ENCODE measurements around the gene TSPAN17.
A peak's percentile ranks its signal among the peaks of the same experiment; 100 is the strongest.
"Not testable (repeated sequence)": the region's sequence is repeated elsewhere in the genome, so short reads cannot be mapped to it uniquely, and the experiment has no call there.

The TSPAN17 gene

GRCh38 chr5:176692839-176693476, 45.7 kb downstream of the TSPAN17 start:
- H3K4me1 ChIP-seq (ENCODE audit: control insufficient read depth in 2 of 2, insufficient read depth in 2 of 2, low read length in 2 of 2), result peaks cover 12% of the 10 kb centered on the region in 2 donors
- H3K36me3 ChIP-seq (ENCODE audit: control insufficient read depth in 2 of 2, insufficient read depth in 2 of 2, low read length in 2 of 2), result no peaks in the 10 kb centered on the region
- peaks cover 2 to 9% of the 10 kb centered on the region in 2 donors for H3K27me3 ChIP-seq (ENCODE audit: control insufficient read depth in 2 of 2, insufficient read depth in 2 of 2, low read length in 2 of 2)
- peak overlapping the region; percentile 74 to 76 for H3K27ac ChIP-seq (ENCODE audit: low read depth in 2 of 2, low read length in 2 of 2)
- no peaks in the 10 kb centered on the region for H3K9me3 ChIP-seq (ENCODE audit: control insufficient read depth in 2 of 2, low read length in 2 of 2)
- peak overlapping the region; percentile 6 to 24 for H3K9ac ChIP-seq (ENCODE audit: low read depth in 1 of 2, low read length in 2 of 2)
- peak overlapping the region; percentile 38 to 44 for H3K4me3 ChIP-seq (ENCODE audit: low read length in 2 of 2)

GRCh38 chr5:176693477-176693851, 46.2 kb downstream of the TSPAN17 start:
- peaks cover 2 to 9% of the 10 kb centered on the region in 2 donors for H3K27me3 ChIP-seq (ENCODE audit: control insufficient read depth in 2 of 2, insufficient read depth in 2 of 2, low read length in 2 of 2)
- peak overlapping the region in 1 of 2 donors; percentile 6 for H3K9ac ChIP-seq (ENCODE audit: low read depth in 1 of 2, low read length in 2 of 2)
- H3K27ac ChIP-seq (ENCODE audit: low read depth in 2 of 2, low read length in 2 of 2), result peak overlapping the region; percentile 74 to 76

GRCh38 chr5:176694146-176694545, 46.9 kb downstream of the TSPAN17 start:
- Histone ChIP-seq H3K27me3 (ENCODE audit: control insufficient read depth in 2 of 2, insufficient read depth in 2 of 2, low read length in 2 of 2) (peaks cover 2 to 9% of the 10 kb centered on the region in 2 donors), H3K9me3 (ENCODE audit: control insufficient read depth in 2 of 2, low read length in 2 of 2) (no peaks in the 10 kb centered on the region)

More at GRCh38 chr5:176693477-176693851, 46.2 kb downstream of the TSPAN17 start:
- H3K9me3 ChIP-seq (ENCODE audit: control insufficient read depth in 2 of 2, low read length in 2 of 2), result no peaks in the 10 kb centered on the region
- H3K4me3 ChIP-seq (ENCODE audit: low read length in 2 of 2), result peak overlapping the region; percentile 38 to 44
- H3K36me3 ChIP-seq (ENCODE audit: control insufficient read depth in 2 of 2, insufficient read depth in 2 of 2, low read length in 2 of 2), result no peaks in the 10 kb centered on the region
- peaks cover 12% of the 10 kb centered on the region in 2 donors for H3K4me1 ChIP-seq (ENCODE audit: control insufficient read depth in 2 of 2, insufficient read depth in 2 of 2, low read length in 2 of 2)

GRCh38 chr5:176694631-176695030, 47.3 kb downstream of the TSPAN17 start:
- no peak overlapping the region for H3K9ac ChIP-seq (ENCODE audit: low read depth in 1 of 2, low read length in 2 of 2)
- no peak overlapping the region for H3K4me3 ChIP-seq (ENCODE audit: low read length in 2 of 2)
- H3K9me3 ChIP-seq (ENCODE audit: control insufficient read depth in 2 of 2, low read length in 2 of 2), result no peaks in the 10 kb centered on the region
- peaks cover 12% of the 10 kb centered on the region in 2 donors for H3K4me1 ChIP-seq (ENCODE audit: control insufficient read depth in 2 of 2, insufficient read depth in 2 of 2, low read length in 2 of 2)
- H3K36me3 ChIP-seq (ENCODE audit: control insufficient read depth in 2 of 2, insufficient read depth in 2 of 2, low read length in 2 of 2), result no peaks in the 10 kb centered on the region
- no peak overlapping the region for H3K27ac ChIP-seq (ENCODE audit: low read depth in 2 of 2, low read length in 2 of 2)
- H3K27me3 ChIP-seq (ENCODE audit: control insufficient read depth in 2 of 2, insufficient read depth in 2 of 2, low read length in 2 of 2), result peaks cover 2 to 5% of the 10 kb centered on the region in 2 donors

More at GRCh38 chr5:176694146-176694545, 46.9 kb downstream of the TSPAN17 start:
- Histone ChIP-seq H3K4me3 (ENCODE audit: low read length in 2 of 2) (no peak overlapping the region), H3K36me3 (ENCODE audit: control insufficient read depth in 2 of 2, insufficient read depth in 2 of 2, low read length in 2 of 2) (no peaks in the 10 kb centered on the region), H3K4me1 (ENCODE audit: control insufficient read depth in 2 of 2, insufficient read depth in 2 of 2, low read length in 2 of 2) (peaks cover 12% of the 10 kb centered on the region in 2 donors), H3K27ac (ENCODE audit: low read depth in 2 of 2, low read length in 2 of 2) (no peak overlapping the region), H3K9ac (ENCODE audit: low read depth in 1 of 2, low read length in 2 of 2) (no peak overlapping the region)

- peaks cover 2 to 3% of the 10 kb centered on the region in 2 donors for H3K27me3 ChIP-seq (ENCODE audit: control insufficient read depth in 2 of 2, insufficient read depth in 2 of 2, low read length in 2 of 2)
- H3K4me3 ChIP-seq (ENCODE audit: low read length in 2 of 2), result no peak overlapping the region
Observed at GRCh38 chr5:176695073-176695472, 47.8 kb downstream of the TSPAN17 start.

GRCh38 chr5:176697267-176697933, 50.1 kb downstream of the TSPAN17 start:
- peaks cover 3 to 4% of the 10 kb centered on the region in 2 donors for H3K27me3 ChIP-seq (ENCODE audit: control insufficient read depth in 2 of 2, insufficient read depth in 2 of 2, low read length in 2 of 2)
- no peak overlapping the region for H3K27ac ChIP-seq (ENCODE audit: low read depth in 2 of 2, low read length in 2 of 2)
- H3K9me3 ChIP-seq (ENCODE audit: control insufficient read depth in 2 of 2, low read length in 2 of 2), result no peaks in the 10 kb centered on the region
- H3K4me3 ChIP-seq (ENCODE audit: low read length in 2 of 2), result no peak overlapping the region
- no peaks in the 10 kb centered on the region for H3K36me3 ChIP-seq (ENCODE audit: control insufficient read depth in 2 of 2, insufficient read depth in 2 of 2, low read length in 2 of 2)
- no peak overlapping the region for H3K9ac ChIP-seq (ENCODE audit: low read depth in 1 of 2, low read length in 2 of 2)
- peaks cover 7 to 9% of the 10 kb centered on the region in 2 donors for H3K4me1 ChIP-seq (ENCODE audit: control insufficient read depth in 2 of 2, insufficient read depth in 2 of 2, low read length in 2 of 2)

More at GRCh38 chr5:176695073-176695472, 47.8 kb downstream of the TSPAN17 start:
- no peaks in the 10 kb centered on the region for H3K36me3 ChIP-seq (ENCODE audit: control insufficient read depth in 2 of 2, insufficient read depth in 2 of 2, low read length in 2 of 2)
- no peaks in the 10 kb centered on the region for H3K9me3 ChIP-seq (ENCODE audit: control insufficient read depth in 2 of 2, low read length in 2 of 2)
- H3K4me1 ChIP-seq (ENCODE audit: control insufficient read depth in 2 of 2, insufficient read depth in 2 of 2, low read length in 2 of 2), result peaks cover 12% of the 10 kb centered on the region in 2 donors
- H3K27ac ChIP-seq (ENCODE audit: low read depth in 2 of 2, low read length in 2 of 2), result no peak overlapping the region
- no peak overlapping the region for H3K9ac ChIP-seq (ENCODE audit: low read depth in 1 of 2, low read length in 2 of 2)

- Histone ChIP-seq H3K27ac (ENCODE audit: low read depth in 2 of 2, low read length in 2 of 2) (no peak overlapping the region), H3K4me3 (ENCODE audit: low read length in 2 of 2) (no peak overlapping the region), H3K9me3 (ENCODE audit: control insufficient read depth in 2 of 2, low read length in 2 of 2) (no peaks in the 10 kb centered on the region), H3K36me3 (ENCODE audit: control insufficient read depth in 2 of 2, insufficient read depth in 2 of 2, low read length in 2 of 2) (no peaks in the 10 kb centered on the region), H3K9ac (ENCODE audit: low read depth in 1 of 2, low read length in 2 of 2) (no peak overlapping the region), H3K27me3 (ENCODE audit: control insufficient read depth in 2 of 2, insufficient read depth in 2 of 2, low read length in 2 of 2) (peaks cover 3 to 4% of the 10 kb centered on the region in 2 donors), H3K4me1 (ENCODE audit: control insufficient read depth in 2 of 2, insufficient read depth in 2 of 2, low read length in 2 of 2) (peaks cover 2 to 6% of the 10 kb centered on the region in 2 donors)
Observed at GRCh38 chr5:176697934-176698538, 50.8 kb downstream of the TSPAN17 start.

- not testable (repeated sequence) for H3K27ac ChIP-seq (ENCODE audit: low read depth in 2 of 2, low read length in 2 of 2); H3K4me3 ChIP-seq (ENCODE audit: low read length in 2 of 2); H3K36me3 ChIP-seq (ENCODE audit: control insufficient read depth in 2 of 2, insufficient read depth in 2 of 2, low read length in 2 of 2); H3K9ac ChIP-seq (ENCODE audit: low read depth in 1 of 2, low read length in 2 of 2); H3K27me3 ChIP-seq (ENCODE audit: control insufficient read depth in 2 of 2, insufficient read depth in 2 of 2, low read length in 2 of 2); H3K4me1 ChIP-seq (ENCODE audit: control insufficient read depth in 2 of 2, insufficient read depth in 2 of 2, low read length in 2 of 2); H3K9me3 ChIP-seq (ENCODE audit: control insufficient read depth in 2 of 2, low read length in 2 of 2)
Observed at GRCh38 chr5:176699446-176699845, 52.2 kb downstream of the TSPAN17 start.

- H3K27me3 ChIP-seq (ENCODE audit: control insufficient read depth in 2 of 2, insufficient read depth in 2 of 2, low read length in 2 of 2), result peaks cover 3 to 6% of the 10 kb centered on the region in 2 donors
- H3K9ac ChIP-seq (ENCODE audit: low read depth in 1 of 2, low read length in 2 of 2), result no peak overlapping the region
- H3K4me3 ChIP-seq (ENCODE audit: low read length in 2 of 2), result no peak overlapping the region
- H3K4me1 ChIP-seq (ENCODE audit: control insufficient read depth in 2 of 2, insufficient read depth in 2 of 2, low read length in 2 of 2), result no peaks in the 10 kb centered on the region
- no peak overlapping the region for H3K27ac ChIP-seq (ENCODE audit: low read depth in 2 of 2, low read length in 2 of 2)
- H3K36me3 ChIP-seq (ENCODE audit: control insufficient read depth in 2 of 2, insufficient read depth in 2 of 2, low read length in 2 of 2), result no peaks in the 10 kb centered on the region
- no peaks in the 10 kb centered on the region for H3K9me3 ChIP-seq (ENCODE audit: control insufficient read depth in 2 of 2, low read length in 2 of 2)
Observed at GRCh38 chr5:176700239-176700847, 53.1 kb downstream of the TSPAN17 start.
